Measurements from ENCODE around the gene BHLHE40.

GRCh38 chr3:5019411-5020241 is 40.4 kb downstream of the BHLHE40 start:
- TF ChIP-seq, protein P1, sequence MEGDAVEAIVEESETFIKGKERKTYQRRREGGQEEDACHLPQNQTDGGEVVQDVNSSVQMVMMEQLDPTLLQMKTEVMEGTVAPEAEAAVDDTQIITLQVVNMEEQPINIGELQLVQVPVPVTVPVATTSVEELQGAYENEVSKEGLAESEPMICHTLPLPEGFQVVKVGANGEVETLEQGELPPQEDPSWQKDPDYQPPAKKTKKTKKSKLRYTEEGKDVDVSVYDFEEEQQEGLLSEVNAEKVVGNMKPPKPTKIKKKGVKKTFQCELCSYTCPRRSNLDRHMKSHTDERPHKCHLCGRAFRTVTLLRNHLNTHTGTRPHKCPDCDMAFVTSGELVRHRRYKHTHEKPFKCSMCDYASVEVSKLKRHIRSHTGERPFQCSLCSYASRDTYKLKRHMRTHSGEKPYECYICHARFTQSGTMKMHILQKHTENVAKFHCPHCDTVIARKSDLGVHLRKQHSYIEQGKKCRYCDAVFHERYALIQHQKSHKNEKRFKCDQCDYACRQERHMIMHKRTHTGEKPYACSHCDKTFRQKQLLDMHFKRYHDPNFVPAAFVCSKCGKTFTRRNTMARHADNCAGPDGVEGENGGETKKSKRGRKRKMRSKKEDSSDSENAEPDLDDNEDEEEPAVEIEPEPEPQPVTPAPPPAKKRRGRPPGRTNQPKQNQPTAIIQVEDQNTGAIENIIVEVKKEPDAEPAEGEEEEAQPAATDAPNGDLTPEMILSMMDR (tag by site-specific recombination; IDR thresholded peaks at IDR 0.05): no peak
- TF ChIP-seq ZNF513 (tag by site-specific recombination; IDR thresholded peaks at IDR 0.05) (no peak), KLF16 (tag by site-specific recombination; IDR thresholded peaks at IDR 0.05) (no peak), ZNF274 (IDR thresholded peaks at IDR 0.05; ENCODE audit: low read length) (no peak), ZNF274 (tag by site-specific recombination; IDR thresholded peaks at IDR 0.05; ENCODE audit: borderline replicate concordance) (no peak), TCF7L2 (IDR thresholded peaks at IDR 0.05; ENCODE audit: borderline replicate concordance, low read depth, low read length) (no peak), ZNF302 (tag by site-specific recombination; IDR thresholded peaks at IDR 0.05; ENCODE audit: low read depth) (no peak), ZFP37 (tag by site-specific recombination; IDR thresholded peaks at IDR 0.05) (no peak), BCL11B (tag by site-specific recombination; IDR thresholded peaks at IDR 0.05; ENCODE audit: low read depth) (no peak)
- TF ChIP-seq, protein P2, sequence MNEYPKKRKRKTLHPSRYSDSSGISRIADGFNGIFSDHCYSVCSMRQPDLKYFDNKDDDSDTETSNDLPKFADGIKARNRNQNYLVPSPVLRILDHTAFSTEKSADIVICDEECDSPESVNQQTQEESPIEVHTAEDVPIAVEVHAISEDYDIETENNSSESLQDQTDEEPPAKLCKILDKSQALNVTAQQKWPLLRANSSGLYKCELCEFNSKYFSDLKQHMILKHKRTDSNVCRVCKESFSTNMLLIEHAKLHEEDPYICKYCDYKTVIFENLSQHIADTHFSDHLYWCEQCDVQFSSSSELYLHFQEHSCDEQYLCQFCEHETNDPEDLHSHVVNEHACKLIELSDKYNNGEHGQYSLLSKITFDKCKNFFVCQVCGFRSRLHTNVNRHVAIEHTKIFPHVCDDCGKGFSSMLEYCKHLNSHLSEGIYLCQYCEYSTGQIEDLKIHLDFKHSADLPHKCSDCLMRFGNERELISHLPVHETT (tag by site-specific recombination; IDR thresholded peaks at IDR 0.05): no peak
- TF ChIP-seq, protein P3, sequence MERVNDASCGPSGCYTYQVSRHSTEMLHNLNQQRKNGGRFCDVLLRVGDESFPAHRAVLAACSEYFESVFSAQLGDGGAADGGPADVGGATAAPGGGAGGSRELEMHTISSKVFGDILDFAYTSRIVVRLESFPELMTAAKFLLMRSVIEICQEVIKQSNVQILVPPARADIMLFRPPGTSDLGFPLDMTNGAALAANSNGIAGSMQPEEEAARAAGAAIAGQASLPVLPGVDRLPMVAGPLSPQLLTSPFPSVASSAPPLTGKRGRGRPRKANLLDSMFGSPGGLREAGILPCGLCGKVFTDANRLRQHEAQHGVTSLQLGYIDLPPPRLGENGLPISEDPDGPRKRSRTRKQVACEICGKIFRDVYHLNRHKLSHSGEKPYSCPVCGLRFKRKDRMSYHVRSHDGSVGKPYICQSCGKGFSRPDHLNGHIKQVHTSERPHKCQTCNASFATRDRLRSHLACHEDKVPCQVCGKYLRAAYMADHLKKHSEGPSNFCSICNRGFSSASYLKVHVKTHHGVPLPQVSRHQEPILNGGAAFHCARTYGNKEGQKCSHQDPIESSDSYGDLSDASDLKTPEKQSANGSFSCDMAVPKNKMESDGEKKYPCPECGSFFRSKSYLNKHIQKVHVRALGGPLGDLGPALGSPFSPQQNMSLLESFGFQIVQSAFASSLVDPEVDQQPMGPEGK (tag by site-specific recombination; IDR thresholded peaks at IDR 0.05): no peak

Measured in HEK293 (cell line).